GM19351 (cell line): ENCODE measurements around the gene OR5AS1.
"Not testable (repeated sequence)": the region's sequence is repeated elsewhere in the genome, so short reads cannot be mapped to it uniquely, and the experiment has no call there.

Experiments
- ATAC-seq: cut with Tn5 transposase; IDR thresholded peaks from one replicate; pipeline ENCODE4 v1.9.1; 2021; ENCODE audit warnings: mild to moderate bottlenecking, moderate library complexity; ENCODE audit not compliant: unreplicated experiment

The OR5AS1 gene

DNA sequence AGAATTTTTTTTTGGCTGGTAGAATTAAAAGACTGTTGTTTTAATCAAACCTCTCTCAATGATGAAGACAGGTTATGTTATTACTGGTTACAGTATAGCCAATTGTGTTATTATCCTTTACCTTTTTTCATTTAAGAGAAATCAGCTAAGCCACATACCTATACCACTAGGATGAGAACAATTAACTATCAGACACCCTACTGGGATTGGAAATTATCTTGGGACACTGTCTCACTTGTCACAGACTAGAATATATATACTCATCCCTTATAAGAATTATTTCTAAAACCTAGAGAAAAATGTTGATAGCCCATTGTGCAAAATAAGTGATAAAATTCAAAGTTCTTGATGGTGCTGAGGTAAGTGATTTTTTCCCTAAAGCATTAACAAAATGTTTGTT is at the start of gene OR5AS1:
Gene OR5AS1, plus strand, starts transcription at position 301 of the 400 bp plus-strand sequence. CDS start 2,765 bp downstream, outside the sequence.
- ATAC-seq, result no peak

DNA sequence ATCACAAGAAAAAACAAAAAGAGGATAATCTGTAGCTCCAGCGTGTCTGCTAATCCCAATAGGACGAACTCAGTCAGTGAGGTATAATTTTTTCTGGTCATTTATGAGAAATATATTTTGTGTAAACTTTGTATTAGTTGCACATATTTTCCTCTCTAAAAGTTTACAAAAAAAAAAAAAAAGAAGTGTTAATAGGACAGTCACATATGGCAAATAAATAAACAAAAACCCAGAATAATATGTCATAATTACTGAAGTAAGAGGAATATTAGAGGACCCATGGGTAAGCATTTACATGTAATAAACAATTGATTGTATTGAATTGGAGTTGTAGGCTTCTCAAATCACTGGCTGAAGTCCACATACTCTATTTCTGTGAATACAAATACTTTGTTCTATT is 32.9 kb upstream of the OR5AS1 start, which contains the start of gene OR5F1:
Gene OR5F1, minus strand, starts transcription at position 101 of the 400 bp plus-strand sequence. Its CDS starts 0 bp downstream, at position 101.
- ATAC-seq, result no peak

DNA sequence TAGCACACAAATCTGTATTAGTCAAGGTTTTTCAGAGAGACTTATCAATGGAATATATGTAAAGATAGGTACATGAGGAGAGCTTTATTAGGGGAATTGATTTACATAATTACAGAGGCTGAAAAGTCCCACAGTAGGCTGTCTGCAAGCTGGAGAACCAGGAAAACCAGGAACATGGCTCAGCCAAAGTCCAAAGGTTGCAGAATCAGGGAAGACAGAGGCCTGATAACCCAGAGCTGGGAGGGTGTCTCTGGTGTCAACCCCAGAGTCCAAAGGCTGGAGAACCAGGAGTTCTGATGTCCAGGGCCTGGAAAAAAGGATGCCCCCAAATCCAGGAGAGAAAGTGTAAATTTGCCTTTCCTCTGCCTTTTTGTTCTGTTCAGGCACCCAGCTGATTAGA is 16.7 kb upstream of the OR5AS1 start:
- ATAC-seq, result no peak

DNA sequence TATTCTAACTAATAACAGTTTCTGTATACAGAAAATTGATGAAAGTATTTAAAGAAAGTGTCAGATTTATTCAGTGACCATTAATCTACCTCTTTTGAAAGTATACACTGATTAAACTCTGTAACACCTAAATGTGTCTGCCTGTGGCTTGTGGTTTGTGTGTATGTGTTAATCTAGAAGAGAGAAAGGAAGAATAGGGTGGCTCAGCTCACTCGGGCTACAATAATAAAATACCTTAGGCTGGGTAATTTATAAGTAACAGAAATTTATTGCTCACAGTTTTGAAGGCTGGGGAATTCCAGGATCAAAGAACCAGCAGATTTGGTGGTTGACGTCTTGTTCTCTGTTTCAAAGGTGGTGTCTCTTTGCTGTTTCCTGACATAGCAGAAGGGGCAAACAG is 13.6 kb upstream of the OR5AS1 start:
- no peak for ATAC-seq

DNA sequence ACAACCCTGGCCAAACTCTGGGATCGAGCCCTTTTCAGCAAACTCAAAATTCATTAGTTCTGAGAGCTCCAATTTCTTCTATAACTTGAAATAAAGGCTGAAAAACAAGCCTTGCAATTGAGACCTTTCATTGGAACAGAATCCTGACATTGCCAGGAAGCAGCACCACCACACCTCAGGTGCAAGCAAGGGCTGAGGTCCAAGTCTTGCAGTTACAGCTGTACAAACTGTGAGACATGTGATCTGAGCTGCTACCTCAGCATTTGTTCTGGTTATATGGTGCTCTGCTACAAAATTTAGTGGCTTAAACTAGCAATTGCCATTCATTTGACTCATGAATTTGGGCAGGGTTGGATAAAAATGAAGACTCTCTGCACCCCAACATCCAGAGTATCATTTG is 18.1 kb downstream of the OR5AS1 start:
- ATAC-seq, result no peak

DNA sequence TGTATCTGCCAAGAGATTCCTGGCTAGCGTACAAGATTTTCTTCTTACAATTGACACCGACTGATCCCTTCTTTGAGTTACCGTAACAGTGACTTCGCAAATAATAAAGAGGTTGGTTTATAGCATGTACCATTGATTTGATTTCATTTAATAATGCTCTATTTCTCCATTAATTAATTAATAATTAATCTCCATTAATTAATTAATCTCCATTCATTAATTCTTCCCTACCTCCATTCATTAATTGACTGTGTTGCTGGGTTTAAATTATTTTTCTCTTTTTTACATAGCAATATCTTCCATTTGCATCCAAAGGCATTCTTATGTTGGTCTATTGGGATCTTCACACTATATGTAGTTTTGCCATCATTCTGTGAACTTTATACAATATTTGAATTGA is 21.0 kb downstream of the OR5AS1 start:
- no peak for ATAC-seq

DNA sequence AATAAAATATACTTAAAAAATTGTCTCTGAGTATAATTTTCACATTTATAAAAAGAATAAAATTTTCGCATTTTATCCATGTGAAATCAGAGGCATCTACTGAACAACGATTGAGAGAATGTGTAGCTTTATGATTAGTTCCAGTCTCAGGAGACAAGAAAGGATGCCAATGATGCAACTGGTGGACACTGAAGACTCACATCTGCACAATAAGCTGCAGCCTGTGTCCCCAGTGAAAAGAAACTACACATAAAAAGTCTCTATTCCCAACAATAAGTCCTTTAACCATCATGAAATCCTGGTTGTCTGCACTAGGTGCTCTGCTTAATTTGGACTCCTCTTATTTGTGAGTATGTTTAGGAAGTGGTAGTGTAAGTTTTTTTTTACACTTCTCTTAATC is 22.0 kb downstream of the OR5AS1 start:
- no peak for ATAC-seq

DNA sequence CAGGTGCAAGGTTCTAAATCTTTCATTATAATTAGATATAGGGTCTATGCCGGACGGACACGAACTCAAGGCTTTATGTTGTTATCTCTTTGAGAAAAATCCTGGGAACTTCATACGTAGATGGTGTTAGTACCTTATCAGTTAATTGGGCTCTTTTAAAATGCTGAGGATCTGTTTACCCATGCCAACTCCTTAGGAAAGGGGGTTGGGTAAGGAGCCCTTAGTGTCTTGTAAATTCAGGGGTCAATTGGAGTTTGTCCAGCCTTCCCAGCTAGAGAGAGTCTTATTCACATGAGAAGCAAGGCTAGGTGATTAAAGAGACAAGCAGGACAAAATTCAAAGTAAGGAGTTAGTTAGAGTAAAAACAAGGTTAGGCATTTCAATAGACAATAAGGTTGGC is 28.9 kb downstream of the OR5AS1 start:
- not testable (repeated sequence) for ATAC-seq

DNA sequence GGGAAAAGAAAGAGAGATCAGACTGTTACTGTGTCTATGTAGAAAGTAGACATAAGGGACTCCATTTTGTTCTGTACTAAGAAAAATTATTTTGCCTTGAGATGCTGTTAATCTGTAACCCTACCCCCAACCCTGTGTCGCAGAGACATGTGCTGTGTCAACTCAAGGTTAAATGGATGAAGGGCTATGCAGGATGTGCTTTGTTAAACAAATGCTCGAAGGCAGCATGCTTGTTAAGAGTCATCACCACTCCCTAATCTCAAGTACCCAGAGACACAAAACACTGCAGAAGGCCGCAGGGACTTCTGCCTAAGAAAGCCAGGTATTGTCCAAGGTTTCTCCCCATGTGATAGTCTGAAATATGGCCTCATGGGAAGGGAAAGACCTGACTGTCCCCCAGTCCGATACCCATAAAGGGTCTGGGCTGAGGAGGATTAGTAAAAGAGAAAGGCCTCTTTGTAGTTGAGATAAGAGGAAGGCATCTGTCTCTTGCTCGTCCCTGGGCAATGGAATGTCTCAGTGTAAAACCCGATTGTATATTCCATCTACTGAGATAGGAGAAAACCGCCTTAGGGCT is 30.3 kb downstream of the OR5AS1 start:
- not testable (repeated sequence) for ATAC-seq

DNA sequence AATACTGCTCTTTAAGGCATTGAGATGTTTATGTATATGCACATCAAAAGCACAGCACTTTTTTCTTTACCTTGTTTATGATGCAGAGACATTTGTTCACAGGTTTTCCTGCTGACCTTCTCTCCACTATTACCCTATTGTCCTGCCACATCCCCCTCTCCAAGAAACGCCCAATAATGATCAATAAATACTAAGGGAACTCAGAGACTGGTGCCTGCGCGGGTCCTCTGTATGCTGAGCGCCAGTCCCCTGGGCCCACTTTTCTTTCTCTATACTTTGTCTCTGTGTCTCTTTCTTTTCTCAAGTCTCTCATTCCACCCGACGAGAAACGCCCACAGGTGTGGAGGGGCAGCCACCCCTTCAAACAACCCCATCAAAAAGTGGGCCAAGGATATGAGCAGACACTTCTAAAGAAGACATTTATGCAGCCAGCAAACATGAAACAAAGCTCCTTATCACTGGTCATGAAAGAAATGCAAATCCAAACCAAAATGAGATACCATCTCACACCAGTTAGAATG is 30.9 kb downstream of the OR5AS1 start:
- ATAC-seq, result not testable (repeated sequence)

DNA sequence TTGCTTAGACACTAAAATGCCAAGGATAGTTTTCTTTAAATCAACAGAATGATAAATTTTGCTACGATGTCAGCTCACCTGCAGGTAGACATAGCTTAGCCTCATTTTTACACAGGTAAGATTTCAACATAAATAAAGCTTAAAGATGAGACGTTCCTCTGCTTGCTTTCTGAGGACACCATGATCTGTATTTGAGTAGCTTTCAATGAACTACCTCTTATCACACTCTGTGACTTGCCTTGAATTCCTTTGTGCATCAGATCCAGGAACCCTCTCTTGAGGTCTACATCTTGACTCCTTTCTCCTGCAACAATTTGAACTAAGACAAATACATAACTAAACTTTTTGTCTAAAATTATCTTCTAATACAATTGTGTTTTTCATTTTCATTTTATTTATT is 39.5 kb downstream of the OR5AS1 start:
- ATAC-seq, result no peak
